GM12891 (cell line): Measurements from ENCODE around the gene LAMTOR1. TPM values are rescaled to one million over a fixed set of nuclear protein-coding genes. Genes with fewer than 3 reads are reported as not detected.
"Not testable (repeated sequence)": the region's sequence is repeated elsewhere in the genome, so short reads cannot be mapped to it uniquely, and the experiment has no call there.

Experiments used
- DNase-seq: peaks from one replicate; pipeline ENCODE4 v3.0.0; 2011; ENCODE audit warnings: low spot score; ENCODE audit not compliant: insufficient read length
- FAIRE-seq: peaks from 2 replicates; lab custom pipeline; 2011; peaks lifted over from hg19 to GRCh38; lab: Jason Lieb, UNC
- PAX5 ChIP-seq: IDR thresholded peaks from 2 replicates; pipeline ENCODE4 v1.6.1; 2011; ENCODE audit warnings: low read length, moderate library complexity, mild to moderate bottlenecking; ENCODE audit not compliant: insufficient read depth, severe bottlenecking
- POLR2A ChIP-seq: IDR thresholded peaks from 2 replicates; pipeline ENCODE4 v1.6.1; 2011; ENCODE audit warnings: low read depth, low read length, control low read depth
- POLR2AphosphoS5 ChIP-seq: IDR thresholded peaks from 2 replicates; pipeline ENCODE4 v1.6.1; 2011; ENCODE audit warnings: low read depth, low read length, control low read depth
- POU2F2 ChIP-seq: IDR thresholded peaks from 2 replicates; pipeline ENCODE4 v1.6.1; 2011; ENCODE audit warnings: low read depth, mild to moderate bottlenecking, control low read depth, low read length, moderate library complexity
- SPI1 ChIP-seq: IDR thresholded peaks from 2 replicates; pipeline ENCODE4 v1.6.1; 2011; ENCODE audit warnings: low read depth, low read length, control low read depth
- TAF1 ChIP-seq: IDR thresholded peaks from 2 replicates; pipeline ENCODE4 v1.6.1; 2011; ENCODE audit warnings: low read depth, low read length, control low read depth
- polyA plus RNA-seq: library from polyadenylated mRNA; unstranded; fragments of >200 nt; gene quantifications from one replicate; pipeline ENCODE4 v1.2.1, GENCODE V29; 2012; ENCODE audit warnings: low read depth, missing spikeins, inconsistent platforms; ENCODE audit not compliant: missing spikeins

The LAMTOR1 gene
- polyA plus RNA-seq, result 82.0 TPM

DNA sequence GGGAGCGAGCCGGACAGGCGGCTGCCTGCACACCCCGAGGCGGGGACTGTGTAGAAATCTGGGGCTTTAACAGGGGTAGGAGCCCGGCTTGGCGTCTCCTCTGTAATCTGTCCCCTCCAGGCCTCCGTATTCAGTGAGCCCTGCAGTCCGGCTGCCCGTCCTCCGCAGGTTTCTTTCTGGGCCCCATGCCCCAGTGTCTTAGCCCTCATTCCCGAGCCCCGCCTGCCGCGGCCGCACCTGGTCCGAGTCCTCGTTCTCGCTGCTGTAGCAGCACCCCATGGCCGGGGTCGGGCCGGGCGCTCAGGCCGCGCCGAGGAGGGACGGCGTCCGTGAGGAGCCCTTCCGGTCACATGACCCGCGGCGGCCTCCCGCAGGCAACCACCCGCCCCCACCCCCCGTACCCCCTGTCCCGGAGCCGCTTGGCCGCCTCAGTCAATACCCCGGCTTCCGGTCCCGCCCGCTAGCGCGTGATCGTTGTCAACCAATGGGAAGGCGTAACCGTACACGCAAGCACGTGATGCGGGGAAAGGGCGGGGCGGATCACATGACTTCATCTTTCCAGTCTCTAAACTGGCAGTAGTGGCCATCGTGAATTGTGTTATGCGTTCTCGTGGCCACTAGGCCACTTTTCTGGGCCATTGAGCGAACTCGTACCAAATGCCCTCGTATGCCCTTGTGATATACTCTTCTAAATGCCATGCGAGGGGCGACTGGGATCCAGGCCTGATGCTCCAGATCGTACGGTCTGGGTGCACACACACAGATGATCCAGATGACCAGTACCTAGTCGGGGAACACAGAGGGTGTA lies at the start of gene LAMTOR1:
LAMTOR1 (minus strand) TSS at position 352 of the 808 bp plus-strand sequence; CDS start at position 279, 73 bp downstream.
- peak; percentile 99 for FAIRE-seq
- peak; percentile 95 for DNase-seq
- no peak for TF ChIP-seq PAX5
- peak; percentile 43; the same call in 1 of the 2 replicates for TF ChIP-seq TAF1
- no peak for TF ChIP-seq POU2F2
- peak; percentile 92 for TF ChIP-seq POLR2AphosphoS5
- no peak for TF ChIP-seq SPI1
- peak; percentile 93 for TF ChIP-seq POLR2A

DNA sequence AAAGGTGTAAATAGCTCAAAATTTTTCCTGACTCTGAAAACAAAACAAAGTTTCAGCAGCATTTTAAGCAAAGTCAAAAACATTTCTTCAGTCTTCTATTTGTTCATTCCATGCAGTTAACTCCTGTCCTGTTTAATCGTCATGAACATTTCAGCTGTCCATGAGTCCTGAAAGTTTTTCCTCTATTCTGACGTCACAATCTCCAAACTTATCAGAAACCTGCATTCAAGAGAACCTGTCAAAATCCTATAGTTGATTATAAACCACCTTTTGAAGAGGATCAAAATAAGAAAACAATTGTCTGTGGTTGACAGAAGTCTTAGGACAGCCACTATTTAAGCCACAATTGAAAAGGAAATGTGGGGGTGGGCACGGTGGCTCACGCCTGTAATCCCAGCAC lies 47.8 kb upstream of the LAMTOR1 start:
- no peak for FAIRE-seq
- DNase-seq, result no peak
- TF ChIP-seq TAF1, result no peak
- TF ChIP-seq SPI1, result no peak
- no peak for TF ChIP-seq PAX5
- no peak for TF ChIP-seq POLR2AphosphoS5
- no peak for TF ChIP-seq POU2F2
- no peak for TF ChIP-seq POLR2A

DNA sequence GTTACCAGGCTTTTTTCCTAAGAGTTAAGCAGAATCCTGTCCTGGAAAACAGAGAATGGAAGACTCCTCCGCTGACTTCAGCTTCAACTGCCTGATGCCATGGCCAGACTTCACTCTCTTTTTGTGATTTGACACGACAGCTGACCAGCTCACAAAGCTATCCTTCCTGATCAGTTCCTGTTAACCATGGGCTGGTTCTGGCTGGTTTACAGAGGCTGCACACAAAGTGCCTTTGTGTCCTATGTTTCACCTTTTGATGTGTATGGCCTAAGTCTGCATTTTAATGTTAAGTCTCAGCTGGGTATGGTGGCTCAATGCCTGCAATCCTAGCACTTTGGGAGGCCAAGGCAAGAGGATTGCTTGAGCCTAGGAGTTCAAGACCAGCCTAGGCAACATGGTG lies 43.5 kb upstream of the LAMTOR1 start:
- FAIRE-seq (no peak), DNase-seq (no peak)
- no peak for TF ChIP-seq SPI1
- TF ChIP-seq TAF1, result no peak

DNA sequence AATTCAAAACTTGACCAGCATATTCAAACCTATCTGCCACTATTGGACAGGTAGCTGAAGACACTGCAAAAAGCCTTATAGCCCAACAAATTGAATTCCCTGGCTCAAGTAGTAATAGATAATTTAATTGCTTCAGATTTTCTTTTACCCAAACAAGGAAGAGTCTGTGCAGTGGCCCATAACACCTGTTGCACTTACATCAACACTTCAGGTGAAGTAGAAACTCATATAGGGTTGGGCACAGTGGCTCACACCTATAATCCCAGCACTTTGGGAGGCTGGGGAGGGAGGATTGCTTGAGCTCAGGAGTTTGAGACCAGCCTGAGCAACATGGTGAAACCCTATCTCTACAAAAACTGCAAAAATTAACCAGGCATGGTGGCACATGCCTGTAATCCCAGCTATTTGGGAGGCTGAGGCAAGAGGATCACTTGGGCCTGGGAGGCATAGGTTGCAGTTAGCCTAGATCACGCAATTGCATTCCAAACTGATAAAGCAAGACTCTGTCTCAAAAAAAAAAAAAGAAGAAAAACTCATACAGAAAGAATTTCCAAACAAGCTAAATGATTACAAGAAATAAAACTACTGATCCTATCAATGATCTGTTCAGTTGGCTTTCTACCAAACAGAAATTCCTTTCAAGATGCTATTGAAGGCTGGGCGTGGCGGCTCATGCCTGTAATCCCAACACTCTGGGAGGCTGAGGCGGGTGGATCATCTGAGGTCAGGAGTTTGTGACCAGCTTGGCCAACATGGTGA lies 41.9 kb upstream of the LAMTOR1 start:
- FAIRE-seq, result no peak
- DNase-seq, result no peak
- no peak for TF ChIP-seq TAF1
- TF ChIP-seq PAX5, result no peak
- TF ChIP-seq POLR2A, result no peak
- no peak for TF ChIP-seq POU2F2
- TF ChIP-seq POLR2AphosphoS5, result no peak
- no peak for TF ChIP-seq SPI1

DNA sequence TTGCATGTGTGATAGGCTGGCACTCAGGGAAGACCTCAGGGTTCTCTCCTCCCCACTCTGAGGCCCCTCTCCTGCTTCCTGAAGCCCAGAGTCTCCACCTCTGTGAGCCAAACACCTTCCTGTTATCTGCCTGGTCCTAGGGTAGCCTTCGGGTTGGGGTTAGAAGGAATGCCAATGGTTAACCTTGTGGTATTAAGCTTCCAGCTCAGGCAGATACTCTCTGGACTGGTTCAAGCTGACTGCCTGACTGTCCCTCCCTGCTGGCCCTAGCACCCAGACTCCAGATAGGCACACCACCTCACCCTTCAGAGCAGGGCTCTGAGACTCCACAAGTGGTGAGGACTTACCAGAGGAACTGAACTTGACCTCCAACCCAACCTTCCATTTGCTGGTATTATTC lies 39.4 kb upstream of the LAMTOR1 start:
- DNase-seq, result not testable (repeated sequence)
- peak; percentile 87 for FAIRE-seq

DNA sequence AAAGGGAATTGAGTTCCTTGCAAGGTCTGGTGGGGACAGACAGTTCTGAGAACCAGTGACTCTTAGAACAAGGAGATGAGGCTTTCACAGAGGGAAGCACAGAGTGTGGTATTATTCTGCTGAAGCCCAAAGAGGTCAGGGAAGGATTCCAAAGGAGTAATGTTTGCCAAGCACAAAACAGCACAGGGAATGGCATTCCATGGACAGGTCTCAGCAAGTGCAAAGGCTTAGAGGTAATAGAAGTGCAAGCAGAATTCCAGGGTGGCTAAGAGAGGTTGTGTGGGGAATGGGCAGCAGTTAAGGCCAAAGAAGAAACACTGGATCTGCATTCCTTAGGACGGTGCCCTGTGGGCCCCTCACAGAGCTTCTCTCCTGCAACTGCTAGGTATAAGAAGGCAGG lies 39.0 kb upstream of the LAMTOR1 start:
- DNase-seq, FAIRE-seq: not testable (repeated sequence)

DNA sequence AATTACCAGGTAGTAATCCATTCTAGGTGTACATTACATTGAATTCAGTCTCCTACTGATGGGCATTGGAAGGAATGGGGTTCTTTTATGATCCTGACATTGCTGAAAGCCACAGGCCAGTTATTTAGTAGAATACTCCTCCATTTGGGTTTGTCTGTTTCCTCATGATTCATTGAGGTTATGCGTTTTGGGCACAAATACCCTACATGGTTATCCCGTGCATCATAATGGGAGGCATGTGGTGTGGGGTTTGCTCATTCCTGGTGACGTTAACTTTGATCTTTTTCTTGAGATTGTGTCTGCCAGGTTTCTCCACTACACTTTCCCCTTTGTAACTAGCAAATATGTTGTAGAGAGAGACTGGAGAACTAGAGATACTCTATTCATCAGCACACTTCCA lies 38.0 kb upstream of the LAMTOR1 start:
- DNase-seq (no peak), FAIRE-seq (no peak)
- TF ChIP-seq PAX5, result no peak

DNA sequence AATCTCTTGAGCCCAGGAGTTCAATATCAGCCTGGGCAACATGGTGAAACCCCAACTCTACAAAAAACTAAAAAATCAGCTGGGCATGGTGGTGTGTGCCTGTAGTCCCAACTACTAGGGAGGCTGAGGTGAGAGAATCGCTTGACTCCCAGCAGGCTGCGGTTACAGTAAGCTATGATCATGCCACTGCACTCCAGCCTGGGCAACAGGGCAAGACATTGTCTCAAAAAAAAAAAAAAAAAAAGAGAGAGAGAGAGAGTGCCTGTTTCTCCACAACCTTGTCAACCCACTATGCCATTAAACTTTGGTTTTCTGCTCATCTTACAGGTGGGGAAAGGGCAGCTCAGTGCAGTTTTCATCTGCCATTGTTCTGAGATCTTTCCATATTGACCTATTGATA lies 37.6 kb upstream of the LAMTOR1 start:
- no peak for DNase-seq
- no peak for FAIRE-seq
- no peak for TF ChIP-seq POLR2A
- no peak for TF ChIP-seq POLR2AphosphoS5
- no peak for TF ChIP-seq SPI1
- no peak for TF ChIP-seq TAF1
- TF ChIP-seq POU2F2, result no peak
- TF ChIP-seq PAX5, result no peak

DNA sequence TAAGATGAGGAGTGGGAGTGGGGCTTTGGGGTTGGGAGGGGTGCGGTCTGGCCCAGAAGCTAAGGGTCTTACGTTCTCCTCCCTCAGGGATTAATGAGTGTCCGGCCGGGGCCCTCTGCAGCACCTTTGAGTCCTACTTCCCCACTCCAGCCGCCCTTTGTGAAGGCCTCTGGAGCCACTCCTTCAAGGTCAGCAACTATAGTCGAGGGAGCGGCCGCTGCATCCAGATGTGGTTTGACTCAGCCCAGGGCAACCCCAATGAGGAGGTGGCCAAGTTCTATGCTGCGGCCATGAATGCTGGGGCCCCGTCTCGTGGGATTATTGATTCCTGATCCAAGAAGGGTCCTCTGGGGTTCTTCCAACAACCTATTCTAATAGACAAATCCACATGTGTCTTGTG lies 36.4 kb upstream of the LAMTOR1 start:
- TF ChIP-seq SPI1 (no peak), PAX5 (no peak), POLR2AphosphoS5 (no peak), POLR2A (no peak), POU2F2 (no peak), TAF1 (no peak)
- DNase-seq (no peak), FAIRE-seq (no peak)

DNA sequence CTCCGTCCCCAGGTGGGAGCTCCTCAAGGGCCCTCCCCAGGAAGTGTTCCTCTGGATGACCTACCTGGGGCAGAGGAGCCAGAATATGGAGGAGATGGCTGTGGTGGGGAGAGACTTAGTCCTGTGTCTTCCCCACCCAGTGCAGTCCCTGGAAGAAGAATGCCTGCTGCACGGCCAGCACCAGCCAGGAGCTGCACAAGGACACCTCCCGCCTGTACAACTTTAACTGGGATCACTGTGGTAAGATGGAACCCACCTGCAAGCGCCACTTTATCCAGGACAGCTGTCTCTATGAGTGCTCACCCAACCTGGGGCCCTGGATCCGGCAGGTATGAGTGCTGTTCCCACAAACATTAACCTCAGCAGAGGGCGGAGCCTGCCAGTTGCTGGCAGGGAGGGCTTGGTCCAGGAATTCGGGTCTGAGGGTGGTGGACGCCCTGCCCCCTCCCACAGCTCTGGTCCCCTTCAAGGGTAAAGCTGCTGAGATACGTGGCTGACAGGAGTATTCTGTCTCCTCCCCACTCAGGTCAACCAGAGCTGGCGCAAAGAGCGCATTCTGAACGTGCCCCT lies 35.8 kb upstream of the LAMTOR1 start:
- FAIRE-seq, result no peak
- no peak for DNase-seq
- TF ChIP-seq TAF1, result no peak
- no peak for TF ChIP-seq POLR2AphosphoS5
- TF ChIP-seq PAX5, result no peak
- TF ChIP-seq SPI1, result no peak
- no peak for TF ChIP-seq POLR2A
- no peak for TF ChIP-seq POU2F2
